Mesenchymal stem cell (in vitro differentiated cells and primary cell): ENCODE data around the gene TTLL12.

ENCODE experiments used
- DNase-seq: peaks from one replicate; pipeline ENCODE4 v3.0.0-alpha.2; 2013
- H2AFZ ChIP-seq: one replicate; pipeline ENCODE4 v1.6.1; 2013; ENCODE audit warnings: low read depth, mild to moderate bottlenecking, control low read depth, inconsistent platforms, low read length, moderate library complexity
- H2AK5ac ChIP-seq: 2 replicates; pipeline ENCODE4 v1.6.1; 2013; ENCODE audit warnings: low read length, moderate library complexity, mild to moderate bottlenecking, inconsistent platforms; ENCODE audit not compliant: severe bottlenecking
- H2BK120ac ChIP-seq: one replicate; pipeline ENCODE4 v1.6.1; 2013; ENCODE audit warnings: low read depth, mild to moderate bottlenecking, inconsistent platforms, low read length, moderate library complexity
- H2BK12ac ChIP-seq, 2 experiments: one replicate each; pipeline ENCODE4 v1.6.1; 2013; ENCODE audit warnings: inconsistent platforms in 2 of 2, low read length in 2 of 2, mild to moderate bottlenecking in 2 of 2, moderate library complexity in 2 of 2, control low read depth in 1 of 2
- H2BK15ac ChIP-seq: one replicate; pipeline ENCODE4 v1.6.1; 2013; ENCODE audit warnings: mild to moderate bottlenecking, low read depth, inconsistent platforms; ENCODE audit not compliant: poor library complexity, severe bottlenecking
- H2BK5ac ChIP-seq: 2 replicates; pipeline ENCODE4 v1.6.1; 2013; ENCODE audit warnings: low read depth, mild to moderate bottlenecking, low read length, control low read depth, inconsistent platforms; ENCODE audit not compliant: poor library complexity, severe bottlenecking
- H3K14ac ChIP-seq, 2 experiments: one replicate each; pipeline ENCODE4 v1.6.1; 2013; ENCODE audit warnings: inconsistent platforms in 2 of 2, low read length in 2 of 2, control low read depth in 1 of 2, mild to moderate bottlenecking in 1 of 2, moderate library complexity in 1 of 2
- H3K18ac ChIP-seq, 2 experiments: one replicate each; pipeline ENCODE4 v1.6.1; 2013; ENCODE audit warnings: inconsistent platforms in 2 of 2, low read length in 2 of 2, control low read depth in 1 of 2, low read depth in 1 of 2, mild to moderate bottlenecking in 1 of 2
- H3K23ac ChIP-seq, 2 experiments: one replicate each; pipeline ENCODE4 v1.6.1; 2013; ENCODE audit warnings: inconsistent platforms in 2 of 2, low read length in 2 of 2, mild to moderate bottlenecking in 2 of 2, moderate library complexity in 2 of 2, control low read depth in 1 of 2
- H3K27ac ChIP-seq: 2 replicates; pipeline ENCODE4 v1.5.1; 2013; ENCODE audit warnings: mild to moderate bottlenecking, moderate library complexity, low read length, control low read depth, inconsistent platforms; ENCODE audit not compliant: poor library complexity, severe bottlenecking
- H3K27me3 ChIP-seq, 2 experiments: 2 replicates each; pipeline versions ENCODE4 v1.6.1 to v1.7.0; 2013; ENCODE audit warnings: low read length in 2 of 2, mild to moderate bottlenecking in 2 of 2, moderate library complexity in 2 of 2, control low read depth in 1 of 2, inconsistent platforms in 1 of 2; ENCODE audit not compliant: control insufficient read depth in 1 of 2, insufficient read depth in 1 of 2
- H3K36me3 ChIP-seq, 2 experiments: 2 replicates each; pipeline versions ENCODE4 v1.6.1 to v1.7.0; 2013; ENCODE audit warnings: low read length in 2 of 2, control low read depth in 1 of 2, inconsistent platforms in 1 of 2, low read depth in 1 of 2, mild to moderate bottlenecking in 1 of 2; ENCODE audit not compliant: insufficient read depth in 2 of 2, control insufficient read depth in 1 of 2
- H3K4ac ChIP-seq, 2 experiments: one replicate each; pipeline ENCODE4 v1.6.1; 2013; ENCODE audit warnings: inconsistent platforms in 2 of 2, low read length in 2 of 2, mild to moderate bottlenecking in 2 of 2, moderate library complexity in 2 of 2, control low read depth in 1 of 2, low read depth in 1 of 2
- H3K4me1 ChIP-seq: 2 replicates; pipeline ENCODE4 v1.6.1; 2013; ENCODE audit warnings: low read depth, low read length, control low read depth; ENCODE audit not compliant: control insufficient read depth, insufficient read depth
- H3K4me2 ChIP-seq: 2 replicates; pipeline ENCODE4 v1.6.1; 2013; ENCODE audit warnings: low read length, mild to moderate bottlenecking, inconsistent platforms; ENCODE audit not compliant: poor library complexity, severe bottlenecking
- H3K4me3 ChIP-seq, 2 experiments: 2 replicates each; pipeline versions ENCODE4 v1.5.1 to v1.7.0; 2013; ENCODE audit warnings: low read length in 2 of 2, mild to moderate bottlenecking in 2 of 2, control low read depth in 1 of 2, low read depth in 1 of 2; ENCODE audit not compliant: insufficient read depth in 1 of 2
- H3K79me1 ChIP-seq: replicated peaks from 2 replicates; pipeline ENCODE4 v1.6.1; 2013; ENCODE audit warnings: mild to moderate bottlenecking, control low read depth, low read length, inconsistent platforms; ENCODE audit not compliant: poor library complexity, severe bottlenecking
- H3K9ac ChIP-seq: 2 replicates; pipeline ENCODE4 v1.7.0; 2013; ENCODE audit warnings: mild to moderate bottlenecking, low read length, moderate library complexity
- H3K9me3 ChIP-seq: 2 replicates; pipeline ENCODE4 v1.7.0; 2013; ENCODE audit warnings: mild to moderate bottlenecking, low read length; ENCODE audit not compliant: control insufficient read depth
- H4K8ac ChIP-seq: one replicate; pipeline ENCODE4 v1.6.1; 2013; ENCODE audit warnings: inconsistent platforms, mild to moderate bottlenecking, low read length, moderate library complexity
- H4K91ac ChIP-seq: one replicate; pipeline ENCODE4 v1.6.1; 2013; ENCODE audit warnings: mild to moderate bottlenecking, low read length, inconsistent platforms
- WGBS: methylation state at CpG from one replicate; pipeline ENCODE4 v1.1.7; 2013; ENCODE audit warnings: mixed read lengths; 5-methylcytosine and 5-hydroxymethylcytosine counted together

TTLL12 gene

GRCh38 chr22:43127166-43127908 lies 59.6 kb downstream of the TTLL12 start:
- Histone ChIP-seq H2AFZ (no peak overlapping the region), H2BK12ac (peak overlapping the region in 1 of 2 experiments; percentile 21), H3K9me3 (no peaks in the 10 kb centered on the region), H4K8ac (peak overlapping the region; percentile 45), H3K4me1 (peaks cover 37% of the 10 kb centered on the region), H3K14ac (no peak overlapping the region), H3K4ac (peak overlapping the region; percentile 37 to 47), H2AK5ac (peak overlapping the region; percentile 94), H4K91ac (peak overlapping the region; percentile 70), H3K27me3 (peaks cover 0 to 3% of the 10 kb centered on the region in 2 experiments), H3K36me3 (peaks cover 12 to 24% of the 10 kb centered on the region in 2 experiments), H3K4me2 (peak overlapping the region; percentile 40), H2BK5ac (peak overlapping the region; percentile 51), H3K23ac (no peak overlapping the region), H3K9ac (no peak overlapping the region), H2BK15ac (peak overlapping the region; percentile 12), H3K4me3 (no peak overlapping the region), H3K18ac (peak overlapping the region in 1 of 2 experiments; percentile 37), H2BK120ac (no peak overlapping the region), H3K27ac (peak overlapping the region; percentile 39), H3K79me1 (peaks cover 3% of the 10 kb centered on the region)
- 95% methylated on average over 17 of the region's 17 CpGs for WGBS
- DNase-seq: no peak

GRCh38 chr22:43126501-43127165 lies 60.3 kb downstream of the TTLL12 start:
- Histone ChIP-seq H2AK5ac (peak overlapping the region; percentile 94), H3K79me1 (peaks cover 3% of the 10 kb centered on the region), H3K4me1 (peaks cover 37% of the 10 kb centered on the region), H2AFZ (no peak overlapping the region), H3K9me3 (no peaks in the 10 kb centered on the region), H3K27ac (peak overlapping the region; percentile 39), H3K14ac (no peak overlapping the region), H3K36me3 (peaks cover 5 to 18% of the 10 kb centered on the region in 2 experiments), H3K4ac (no peak overlapping the region), H3K4me3 (no peak overlapping the region), H2BK15ac (peak overlapping the region; percentile 12), H3K4me2 (peak overlapping the region; percentile 40), H3K27me3 (peaks cover 0 to 3% of the 10 kb centered on the region in 2 experiments), H2BK12ac (no peak overlapping the region), H3K23ac (no peak overlapping the region), H4K91ac (no peak overlapping the region), H4K8ac (no peak overlapping the region), H3K9ac (no peak overlapping the region), H2BK5ac (peak overlapping the region; percentile 51), H2BK120ac (no peak overlapping the region), H3K18ac (peak overlapping the region in 1 of 2 experiments; percentile 37)
- 29% methylated on average over 3 of the region's 5 CpGs for WGBS
- DNase-seq: peak; percentile 85

- no peak overlapping the region for H2AK5ac ChIP-seq
Observed at GRCh38 chr22:43118953-43119458, 67.9 kb downstream of the TTLL12 start.

More at GRCh38 chr22:43118953-43119458, 67.9 kb downstream of the TTLL12 start:
- H3K27me3 ChIP-seq: peaks cover 10 to 21% of the 10 kb centered on the region in 2 experiments
- no peak overlapping the region for H2BK120ac ChIP-seq
- H3K9ac ChIP-seq: no peak overlapping the region
- H2BK15ac ChIP-seq: no peak overlapping the region
- H3K18ac ChIP-seq: no peak overlapping the region
- H3K79me1 ChIP-seq: no peaks in the 10 kb centered on the region
- H4K91ac ChIP-seq: no peak overlapping the region
- no peak overlapping the region for H4K8ac ChIP-seq
- H3K4ac ChIP-seq: no peak overlapping the region
- no peak overlapping the region for H3K14ac ChIP-seq
- H3K4me1 ChIP-seq: peaks cover 14% of the 10 kb centered on the region
- H2BK12ac ChIP-seq: no peak overlapping the region
- no peak overlapping the region for H3K23ac ChIP-seq
- no peaks in the 10 kb centered on the region for H3K9me3 ChIP-seq
- no peak overlapping the region for H2BK5ac ChIP-seq
- H3K36me3 ChIP-seq: no peaks in the 10 kb centered on the region
- no peak for DNase-seq
- H3K4me2 ChIP-seq: no peak overlapping the region
- 87% methylated on average over 7 of the region's 7 CpGs for WGBS
- H3K4me3 ChIP-seq: no peak overlapping the region
- H2AFZ ChIP-seq: no peak overlapping the region
- H3K27ac ChIP-seq: no peak overlapping the region
